T47D (cell line): ENCODE results near the gene TUT1.

ENCODE experiments used
- DNase-seq, 2 experiments: peaks; one replicate each; pipeline versions ENCODE4 v3.0.0 to v3.0.0-alpha.2; 2011 to 2012; ENCODE audit warnings: low read depth in 1 of 2, low spot score in 1 of 2
- JUND ChIP-seq: IDR thresholded peaks from 2 replicates; pipeline ENCODE4 v1.6.1; 2012; ENCODE audit warnings: low read depth
- in situ Hi-C: cut with HindIII; loops from 2 replicates; pipeline ENCODE4 v1.10.0; 2016; ENCODE audit warnings: low sequenced_read_pairs, low pct_unique_long_range_greater_than_20kb

The TUT1 gene

DNA sequence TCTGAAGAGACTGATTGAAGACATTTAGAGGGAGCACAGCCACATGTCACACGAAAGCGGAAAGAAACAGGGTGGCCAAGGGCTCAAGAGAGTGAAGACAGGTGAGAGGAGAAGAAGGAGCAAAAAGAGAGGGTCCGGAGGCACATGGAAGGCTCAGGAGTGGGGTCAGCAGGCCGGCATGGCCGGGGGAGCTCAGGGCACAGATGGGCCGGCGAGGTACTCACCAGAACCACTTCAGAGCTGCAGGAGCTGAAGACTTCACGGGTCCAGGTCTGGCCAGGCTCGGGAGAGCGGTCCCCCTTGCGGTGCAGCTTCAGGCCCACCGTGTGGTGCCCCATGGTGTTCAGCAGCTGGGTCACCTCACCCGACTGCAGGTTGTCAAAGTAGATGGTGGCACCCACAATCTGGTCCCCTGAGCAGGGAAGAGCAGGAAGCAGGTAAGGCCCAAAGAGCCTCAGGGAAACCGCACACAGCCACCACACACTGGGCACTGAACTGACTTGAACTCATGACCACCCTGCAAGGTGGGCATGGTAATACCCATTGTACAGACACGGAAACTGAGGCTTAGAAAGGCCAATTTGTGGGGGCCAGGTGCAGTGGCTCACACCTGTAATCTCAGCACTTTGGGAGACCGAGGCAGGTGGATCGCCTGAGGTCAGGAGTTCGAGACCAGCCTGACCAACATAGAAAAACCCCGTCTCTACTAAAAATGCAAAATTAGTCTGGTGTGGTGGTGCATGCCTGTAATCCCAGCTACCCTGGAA is 56.4 kb downstream of the TUT1 start:
- in situ Hi-C loops, result no loop called here
- no peak for DNase-seq
- no peak for TF ChIP-seq JUND

DNA sequence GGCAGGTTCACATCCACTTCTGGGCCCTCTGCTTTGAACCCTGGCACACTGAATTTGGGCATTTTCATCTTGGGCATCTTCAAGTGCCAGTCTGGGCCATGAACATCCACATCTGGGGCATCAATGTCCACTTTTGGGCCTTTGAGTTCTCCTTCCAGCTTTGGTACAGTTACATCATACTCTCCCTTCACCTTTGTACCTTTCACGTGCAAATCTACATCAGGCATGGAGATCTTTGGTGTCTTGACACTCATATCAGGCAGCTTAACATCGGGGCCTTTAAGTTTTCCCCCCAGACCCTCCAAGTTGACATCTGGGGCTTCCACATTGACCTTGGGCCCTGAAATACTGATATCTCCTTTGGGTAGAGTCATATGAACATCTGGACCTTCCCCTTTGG is 59.2 kb downstream of the TUT1 start:
- in situ Hi-C loops, result no loop called here
- no peak for TF ChIP-seq JUND
- no peak for DNase-seq
